Measurements from ENCODE around the gene CAP2.

The CAP2 gene

DNA sequence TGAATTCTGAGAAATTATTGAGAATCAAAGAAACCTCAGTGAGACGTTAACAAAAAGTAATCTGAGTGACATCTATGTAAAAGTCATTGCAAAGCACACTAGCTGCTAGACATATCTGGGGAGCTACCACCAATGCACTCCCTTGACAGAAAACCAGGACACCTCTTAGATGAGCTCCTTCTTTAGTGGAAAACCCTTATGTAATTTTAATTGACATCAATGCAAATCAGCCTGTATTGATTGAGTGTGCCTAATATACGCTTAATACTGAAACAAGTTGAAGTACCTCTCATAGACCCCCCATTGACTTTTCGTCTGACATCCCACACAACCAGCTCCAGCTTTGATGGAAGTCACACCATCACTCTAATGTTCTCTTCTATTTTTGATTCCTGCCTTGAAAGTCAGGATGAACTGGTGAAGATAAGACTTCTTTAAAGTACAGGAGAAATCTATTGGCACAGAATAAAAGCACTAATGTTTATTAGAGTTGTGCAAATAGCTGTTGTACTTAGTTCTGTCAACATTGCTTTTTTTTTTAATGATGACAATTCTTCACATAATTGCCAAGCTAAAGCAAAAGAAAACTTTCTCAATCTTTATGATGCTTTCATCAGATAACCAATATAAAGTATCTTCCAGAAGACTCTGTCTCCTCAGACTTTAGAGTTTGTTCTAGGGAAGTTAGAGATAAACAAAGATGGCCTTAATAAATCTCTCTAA is 108.7 kb downstream of the CAP2 start:
- no peak for DNase-seq (ENCODE audit: low read depth, low spot score)
- Histone ChIP-seq H3K27me3 (ENCODE audit: insufficient read depth, insufficient read length) (no peaks in the 10 kb centered on the region), H3K9me3 (ENCODE audit: insufficient read depth, low read length) (no peaks in the 10 kb centered on the region), H3K9ac (ENCODE audit: insufficient read length, low read depth) (no peak overlapping the region), H3K36me3 (ENCODE audit: insufficient read depth, insufficient read length, low read length) (peaks cover 5% of the 10 kb centered on the region), H3K4me3 (ENCODE audit: insufficient read length, low read depth) (no peak overlapping the region), H3K4me1 (ENCODE audit: insufficient read depth, insufficient read length) (no peaks in the 10 kb centered on the region)
- TF ChIP-seq ZNF274 (IDR thresholded peaks at IDR 0.05; ENCODE audit: low read depth, low read length) (no peak), SUZ12 (IDR thresholded peaks at IDR 0.05; ENCODE audit: extremely low read depth, insufficient read depth, insufficient read length) (no peak), YY1 (IDR thresholded peaks at IDR 0.05; ENCODE audit: insufficient read depth, insufficient read length) (no peak)

DNA sequence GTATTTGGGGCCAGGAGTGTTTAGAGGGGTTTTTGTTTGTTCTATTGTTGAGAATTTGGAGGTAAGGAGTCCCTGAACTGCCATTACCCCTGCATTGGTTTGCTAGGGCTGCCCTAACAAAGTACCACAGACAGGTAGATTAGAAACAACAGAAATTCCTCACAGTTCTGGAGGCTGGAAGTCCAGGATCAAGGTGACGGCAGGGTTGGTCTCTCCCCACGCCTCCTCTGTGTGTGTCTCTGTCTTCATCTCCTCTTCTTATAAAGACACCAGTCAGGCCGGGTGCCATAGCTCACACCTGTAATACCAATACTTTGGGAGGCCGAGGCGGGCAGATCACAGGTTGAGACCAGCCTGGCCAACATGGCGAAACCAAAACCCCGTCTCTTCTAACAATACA is 109.7 kb downstream of the CAP2 start:
- H3K9ac ChIP-seq (ENCODE audit: insufficient read length, low read depth) = no peak overlapping the region
- no peak overlapping the region for H3K4me3 ChIP-seq (ENCODE audit: insufficient read length, low read depth)
- no peaks in the 10 kb centered on the region for H3K4me1 ChIP-seq (ENCODE audit: insufficient read depth, insufficient read length)
- H3K27me3 ChIP-seq (ENCODE audit: insufficient read depth, insufficient read length) = no peaks in the 10 kb centered on the region
- no peaks in the 10 kb centered on the region for H3K9me3 ChIP-seq (ENCODE audit: insufficient read depth, low read length)
- no peak for DNase-seq (ENCODE audit: low read depth, low spot score)
- TF ChIP-seq ZNF274 (IDR thresholded peaks at IDR 0.05; ENCODE audit: low read depth, low read length) = no peak
- H3K36me3 ChIP-seq (ENCODE audit: insufficient read depth, insufficient read length, low read length) = peaks cover 14% of the 10 kb centered on the region

DNA sequence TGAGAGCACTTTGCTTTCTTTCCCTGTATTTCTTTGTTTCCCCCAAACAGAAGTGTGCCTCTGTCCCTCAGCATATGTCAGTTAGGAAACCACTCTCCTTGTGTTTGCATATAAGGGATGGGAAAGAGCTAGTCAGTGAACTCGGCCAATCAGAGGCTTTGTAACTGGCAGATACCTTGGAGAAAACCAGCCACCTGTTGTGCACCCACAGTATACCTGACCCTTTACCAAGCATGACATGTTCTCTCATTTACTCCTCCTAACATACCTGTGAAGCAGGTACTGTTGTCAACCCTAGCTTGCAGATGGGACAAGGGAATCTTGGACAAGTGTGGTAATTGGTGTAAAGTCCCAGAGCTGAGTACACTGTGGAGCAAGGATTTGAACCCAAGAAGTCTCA is 110.6 kb downstream of the CAP2 start:
- no peak for DNase-seq (ENCODE audit: low read depth, low spot score)
- Histone ChIP-seq H3K9me3 (ENCODE audit: insufficient read depth, low read length) (no peaks in the 10 kb centered on the region), H3K36me3 (ENCODE audit: insufficient read depth, insufficient read length, low read length) (peaks cover 16% of the 10 kb centered on the region), H3K4me1 (ENCODE audit: insufficient read depth, insufficient read length) (no peaks in the 10 kb centered on the region), H3K27me3 (ENCODE audit: insufficient read depth, insufficient read length) (no peaks in the 10 kb centered on the region), H3K4me3 (ENCODE audit: insufficient read length, low read depth) (no peak overlapping the region), H3K9ac (ENCODE audit: insufficient read length, low read depth) (no peak overlapping the region)
- no peak for TF ChIP-seq ZNF274 (IDR thresholded peaks at IDR 0.05; ENCODE audit: low read depth, low read length)
- no peak for TF ChIP-seq SUZ12 (IDR thresholded peaks at IDR 0.05; ENCODE audit: extremely low read depth, insufficient read depth, insufficient read length)
- TF ChIP-seq YY1 (IDR thresholded peaks at IDR 0.05; ENCODE audit: insufficient read depth, insufficient read length) = no peak

DNA sequence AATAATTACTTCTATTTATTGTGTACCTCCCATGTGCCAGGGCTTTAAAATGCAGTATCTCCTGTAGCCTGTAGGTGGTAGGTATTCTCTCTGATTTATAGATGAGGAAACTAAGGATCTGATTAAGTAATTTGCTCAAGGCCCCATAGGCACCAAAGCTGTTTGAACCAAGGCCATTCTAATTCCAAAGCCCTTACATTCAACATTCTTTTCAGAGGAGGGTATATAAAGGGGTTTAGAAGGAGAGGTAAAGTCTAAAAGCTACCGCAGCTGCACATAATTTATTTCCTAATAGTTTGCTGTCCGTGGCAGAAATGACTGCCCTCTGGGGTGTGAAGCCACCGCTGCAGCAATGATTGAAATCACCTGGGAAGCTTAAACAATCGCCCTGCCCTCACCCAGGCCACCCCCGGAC is 111.7 kb downstream of the CAP2 start:
- Histone ChIP-seq H3K36me3 (ENCODE audit: insufficient read depth, insufficient read length, low read length) (peaks cover 16% of the 10 kb centered on the region), H3K9ac (ENCODE audit: insufficient read length, low read depth) (no peak overlapping the region), H3K4me1 (ENCODE audit: insufficient read depth, insufficient read length) (no peaks in the 10 kb centered on the region), H3K4me3 (ENCODE audit: insufficient read length, low read depth) (no peak overlapping the region), H3K9me3 (ENCODE audit: insufficient read depth, low read length) (no peaks in the 10 kb centered on the region), H3K27me3 (ENCODE audit: insufficient read depth, insufficient read length) (no peaks in the 10 kb centered on the region)
- DNase-seq (ENCODE audit: low read depth, low spot score) = no peak
- TF ChIP-seq ZNF274 (IDR thresholded peaks at IDR 0.05; ENCODE audit: low read depth, low read length) = no peak
- no peak for TF ChIP-seq YY1 (IDR thresholded peaks at IDR 0.05; ENCODE audit: insufficient read depth, insufficient read length)
- no peak for TF ChIP-seq SUZ12 (IDR thresholded peaks at IDR 0.05; ENCODE audit: extremely low read depth, insufficient read depth, insufficient read length)

DNA sequence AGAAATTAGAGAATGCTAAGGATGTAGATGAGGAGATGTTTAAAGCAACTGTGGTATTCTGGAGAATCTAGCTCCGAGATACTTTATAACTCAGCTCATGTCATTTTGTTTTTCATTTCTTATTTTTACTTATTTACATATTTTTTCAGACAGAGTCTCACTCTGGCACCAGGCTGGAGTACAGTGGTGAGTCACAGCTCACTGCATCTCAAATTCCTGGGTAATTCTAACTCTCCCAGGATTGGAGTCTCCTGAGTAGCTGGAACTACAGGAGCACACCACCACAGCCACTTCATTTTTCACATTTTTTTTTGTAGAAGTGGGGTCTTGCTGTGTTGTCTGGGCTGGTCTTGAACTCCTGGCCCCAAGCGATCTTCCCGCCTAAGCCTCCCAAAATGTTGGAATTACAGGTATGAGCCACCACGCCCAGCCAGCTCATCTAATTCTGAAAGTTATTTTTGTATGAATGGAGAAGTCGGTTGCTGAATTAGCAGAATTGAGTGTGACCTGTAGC is 112.4 kb downstream of the CAP2 start:
- TF ChIP-seq ZNF274 (IDR thresholded peaks at IDR 0.05; ENCODE audit: low read depth, low read length) = no peak
- no peak for TF ChIP-seq YY1 (IDR thresholded peaks at IDR 0.05; ENCODE audit: insufficient read depth, insufficient read length)
- no peak for TF ChIP-seq SUZ12 (IDR thresholded peaks at IDR 0.05; ENCODE audit: extremely low read depth, insufficient read depth, insufficient read length)
- Histone ChIP-seq H3K4me1 (ENCODE audit: insufficient read depth, insufficient read length) (no peaks in the 10 kb centered on the region), H3K4me3 (ENCODE audit: insufficient read length, low read depth) (no peak overlapping the region), H3K9me3 (ENCODE audit: insufficient read depth, low read length) (no peaks in the 10 kb centered on the region), H3K27me3 (ENCODE audit: insufficient read depth, insufficient read length) (no peaks in the 10 kb centered on the region), H3K36me3 (ENCODE audit: insufficient read depth, insufficient read length, low read length) (peaks cover 23% of the 10 kb centered on the region), H3K9ac (ENCODE audit: insufficient read length, low read depth) (no peak overlapping the region)
- no peak for DNase-seq (ENCODE audit: low read depth, low spot score)

DNA sequence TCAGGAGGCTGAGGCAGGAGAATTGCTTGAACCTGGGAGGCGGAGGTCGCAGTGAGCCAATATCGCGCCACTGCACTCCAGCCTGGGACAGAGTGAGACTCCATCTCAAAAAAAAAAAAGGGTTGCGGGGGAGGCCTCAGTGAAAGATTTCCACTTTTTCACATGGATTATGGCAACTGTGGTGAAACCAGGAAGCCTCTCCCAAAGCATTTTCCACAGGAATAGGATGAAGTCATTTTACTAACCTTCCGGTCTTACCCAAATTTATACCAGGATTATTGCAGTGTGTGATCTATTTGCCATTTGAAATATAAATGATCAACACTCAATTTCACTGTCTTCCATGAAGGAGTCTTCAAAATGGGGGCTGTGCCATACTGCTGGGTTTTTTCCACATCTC is 113.1 kb downstream of the CAP2 start:
- no peaks in the 10 kb centered on the region for H3K9me3 ChIP-seq (ENCODE audit: insufficient read depth, low read length)

DNA sequence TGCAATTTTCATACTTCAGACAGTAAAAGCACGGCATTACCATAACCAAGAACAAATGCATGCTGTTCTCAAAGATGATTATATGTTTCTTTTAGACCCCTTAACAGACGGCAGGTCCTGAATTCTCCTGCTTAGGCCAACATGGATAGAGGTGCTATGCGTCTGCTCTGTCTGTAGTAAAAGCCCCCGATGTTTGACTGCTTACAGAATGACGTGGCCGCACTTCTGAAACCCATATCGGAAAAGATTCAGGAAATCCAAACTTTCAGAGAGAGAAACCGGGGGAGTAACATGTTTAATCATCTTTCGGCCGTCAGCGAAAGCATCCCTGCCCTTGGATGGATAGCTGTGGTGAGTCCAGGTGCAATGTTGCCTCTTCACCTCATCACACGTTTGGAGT is 113.6 kb downstream of the CAP2 start:
- Histone ChIP-seq H3K9ac (ENCODE audit: insufficient read length, low read depth) (no peak overlapping the region), H3K4me1 (ENCODE audit: insufficient read depth, insufficient read length) (no peaks in the 10 kb centered on the region), H3K9me3 (ENCODE audit: insufficient read depth, low read length) (no peaks in the 10 kb centered on the region), H3K36me3 (ENCODE audit: insufficient read depth, insufficient read length, low read length) (peaks cover 27% of the 10 kb centered on the region), H3K27me3 (ENCODE audit: insufficient read depth, insufficient read length) (no peaks in the 10 kb centered on the region), H3K4me3 (ENCODE audit: insufficient read length, low read depth) (no peak overlapping the region)
- DNase-seq (ENCODE audit: low read depth, low spot score) = no peak
- TF ChIP-seq SUZ12 (IDR thresholded peaks at IDR 0.05; ENCODE audit: extremely low read depth, insufficient read depth, insufficient read length) (no peak), ZNF274 (IDR thresholded peaks at IDR 0.05; ENCODE audit: low read depth, low read length) (no peak), YY1 (IDR thresholded peaks at IDR 0.05; ENCODE audit: insufficient read depth, insufficient read length) (no peak)

More for the DNA sequence above, 113.1 kb downstream of the CAP2 start:
- no peaks in the 10 kb centered on the region for H3K27me3 ChIP-seq (ENCODE audit: insufficient read depth, insufficient read length)
- no peak overlapping the region for H3K4me3 ChIP-seq (ENCODE audit: insufficient read length, low read depth)
- no peaks in the 10 kb centered on the region for H3K4me1 ChIP-seq (ENCODE audit: insufficient read depth, insufficient read length)
- no peak for DNase-seq (ENCODE audit: low read depth, low spot score)
- no peak for TF ChIP-seq SUZ12 (IDR thresholded peaks at IDR 0.05; ENCODE audit: extremely low read depth, insufficient read depth, insufficient read length)
- TF ChIP-seq YY1 (IDR thresholded peaks at IDR 0.05; ENCODE audit: insufficient read depth, insufficient read length) = no peak
- TF ChIP-seq ZNF274 (IDR thresholded peaks at IDR 0.05; ENCODE audit: low read depth, low read length) = no peak
- H3K36me3 ChIP-seq (ENCODE audit: insufficient read depth, insufficient read length, low read length) = peaks cover 27% of the 10 kb centered on the region
- no peak overlapping the region for H3K9ac ChIP-seq (ENCODE audit: insufficient read length, low read depth)
